SH-SY5Y (cell line): ENCODE data around the gene OTUD5.

Source experiments
- GATA2 ChIP-seq: IDR thresholded peaks from 2 replicates; pipeline ENCODE4 v1.6.1; 2011; ENCODE audit warnings: mild to moderate bottlenecking, low read depth, low read length
- GATA3 ChIP-seq: IDR thresholded peaks from 2 replicates; pipeline ENCODE4 v1.6.1; 2011; ENCODE audit warnings: low read depth, mild to moderate bottlenecking, low read length, moderate library complexity

Gene OTUD5

DNA sequence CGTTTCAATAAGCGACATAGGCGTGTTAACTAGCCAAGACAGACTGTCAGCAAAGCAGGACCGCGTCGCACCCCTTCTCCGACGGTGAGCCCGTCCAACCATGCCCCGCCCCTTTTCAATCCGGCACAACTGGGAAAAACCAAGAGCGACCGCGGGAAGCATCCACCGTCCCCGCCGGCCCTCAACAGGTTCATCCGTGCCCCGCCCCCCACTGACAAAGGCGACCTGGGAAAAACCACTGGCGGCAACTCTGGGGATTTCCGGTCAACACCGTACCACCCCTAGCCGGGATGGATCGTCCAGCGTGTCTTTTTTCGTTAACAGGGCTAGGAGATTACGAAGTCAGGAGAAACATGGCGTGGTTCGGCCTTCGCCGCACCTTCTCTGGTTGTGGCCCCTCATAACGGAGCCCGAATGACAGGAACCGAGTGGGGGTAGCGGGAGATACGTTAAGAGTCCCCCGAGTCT is 60.2 kb downstream of the OTUD5 start:
- TF ChIP-seq GATA2 (no peak), GATA3 (no peak)

DNA sequence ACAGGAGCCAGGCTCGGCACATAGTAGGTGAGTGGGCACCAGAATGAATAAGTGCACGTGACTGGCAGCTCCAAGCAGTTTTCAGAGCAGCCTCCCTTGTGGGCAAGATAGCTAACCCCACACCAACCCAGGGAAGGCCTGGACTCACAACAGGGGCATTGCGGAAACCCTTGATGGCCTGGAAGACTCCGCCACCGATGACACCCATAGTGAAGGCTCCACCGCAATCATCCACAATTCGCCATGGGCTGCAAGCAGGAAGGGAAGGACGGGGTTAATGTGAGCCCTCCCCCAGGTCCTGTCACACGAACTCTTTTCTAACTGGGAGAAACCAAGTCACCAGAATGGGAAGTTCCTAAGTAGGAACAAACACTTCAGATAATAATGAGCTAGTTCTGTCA is 60.8 kb downstream of the OTUD5 start:
- TF ChIP-seq GATA2 (no peak), GATA3 (no peak)

DNA sequence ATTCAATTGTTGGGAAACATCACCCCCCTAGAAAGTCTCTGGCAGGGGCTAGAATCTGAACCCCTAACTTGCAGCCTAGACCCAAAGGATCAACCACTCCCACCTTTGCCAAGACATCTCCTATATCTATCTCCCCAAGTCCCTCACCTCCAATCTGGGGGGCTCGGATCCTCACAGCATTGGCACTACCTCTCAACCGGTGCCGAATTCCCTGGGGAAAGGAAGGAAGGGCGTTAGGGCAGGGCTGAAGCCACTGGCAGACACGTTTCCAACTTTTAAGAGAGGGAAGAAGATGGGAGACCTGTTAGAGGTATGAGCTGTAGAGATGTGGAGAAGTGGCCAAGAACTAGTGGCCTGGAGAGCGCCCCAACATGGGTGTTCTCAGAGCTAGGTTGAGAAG is 62.5 kb downstream of the OTUD5 start:
- TF ChIP-seq GATA2, result no peak
- TF ChIP-seq GATA3, result no peak

DNA sequence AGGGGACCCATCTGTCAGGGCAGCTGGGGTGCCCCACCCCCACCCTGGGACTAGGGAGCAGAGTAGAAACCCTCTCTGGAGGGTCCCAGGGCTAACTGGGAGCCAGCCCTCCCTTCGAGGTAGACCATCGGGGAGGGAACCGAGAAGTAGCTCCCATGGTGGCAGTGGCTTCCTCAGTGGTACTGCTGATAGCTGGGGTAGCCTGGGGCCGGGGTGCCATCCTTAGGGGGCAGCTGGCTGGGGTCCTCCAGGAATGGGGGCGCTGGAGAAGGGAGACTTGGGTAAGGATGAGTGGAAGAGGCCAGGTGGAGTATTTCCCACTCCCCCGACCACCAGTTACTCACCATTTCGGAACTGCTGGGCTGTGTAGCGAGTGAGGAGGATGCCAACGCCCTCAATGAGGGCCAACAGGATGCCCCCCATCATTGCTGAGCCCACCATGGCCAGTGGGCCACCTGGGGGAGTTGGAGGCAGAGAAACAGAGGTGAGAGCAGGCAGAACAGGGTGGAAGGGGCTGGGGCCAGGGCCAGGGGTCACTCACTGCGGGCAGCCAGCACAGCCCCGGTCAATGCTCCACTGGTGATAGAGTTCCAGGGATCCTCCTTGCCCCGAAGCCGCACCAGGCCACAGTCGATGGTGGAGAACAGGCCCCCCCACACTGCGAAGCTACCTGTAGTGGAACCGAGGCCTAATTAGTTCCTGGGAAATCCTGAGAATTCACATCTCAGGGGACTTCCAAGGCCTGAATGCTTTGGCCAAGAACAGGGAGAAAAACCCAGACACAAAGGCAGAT is 63.7 kb downstream of the OTUD5 start:
- TF ChIP-seq GATA3 (no peak), GATA2 (no peak)

DNA sequence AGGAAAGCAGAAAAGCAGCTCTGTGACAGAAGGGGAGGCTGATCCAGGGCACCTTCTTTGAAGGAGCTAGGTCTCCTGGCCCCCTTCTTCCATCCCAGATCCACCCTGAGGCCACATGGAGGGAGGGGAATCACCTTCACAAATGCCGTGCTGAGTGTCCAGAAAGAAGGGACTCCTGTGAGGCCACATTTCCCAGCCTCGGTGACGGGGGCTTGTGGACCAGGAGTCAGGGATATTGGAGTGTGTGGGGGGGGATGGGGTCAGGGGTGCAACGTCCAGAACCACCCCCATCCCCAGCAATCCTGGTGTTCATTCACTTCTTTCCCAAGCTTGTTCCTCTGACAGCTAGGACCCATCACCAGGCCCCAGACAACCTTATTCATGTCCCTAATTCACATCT is 64.5 kb downstream of the OTUD5 start:
- TF ChIP-seq GATA2 (no peak), GATA3 (no peak)

DNA sequence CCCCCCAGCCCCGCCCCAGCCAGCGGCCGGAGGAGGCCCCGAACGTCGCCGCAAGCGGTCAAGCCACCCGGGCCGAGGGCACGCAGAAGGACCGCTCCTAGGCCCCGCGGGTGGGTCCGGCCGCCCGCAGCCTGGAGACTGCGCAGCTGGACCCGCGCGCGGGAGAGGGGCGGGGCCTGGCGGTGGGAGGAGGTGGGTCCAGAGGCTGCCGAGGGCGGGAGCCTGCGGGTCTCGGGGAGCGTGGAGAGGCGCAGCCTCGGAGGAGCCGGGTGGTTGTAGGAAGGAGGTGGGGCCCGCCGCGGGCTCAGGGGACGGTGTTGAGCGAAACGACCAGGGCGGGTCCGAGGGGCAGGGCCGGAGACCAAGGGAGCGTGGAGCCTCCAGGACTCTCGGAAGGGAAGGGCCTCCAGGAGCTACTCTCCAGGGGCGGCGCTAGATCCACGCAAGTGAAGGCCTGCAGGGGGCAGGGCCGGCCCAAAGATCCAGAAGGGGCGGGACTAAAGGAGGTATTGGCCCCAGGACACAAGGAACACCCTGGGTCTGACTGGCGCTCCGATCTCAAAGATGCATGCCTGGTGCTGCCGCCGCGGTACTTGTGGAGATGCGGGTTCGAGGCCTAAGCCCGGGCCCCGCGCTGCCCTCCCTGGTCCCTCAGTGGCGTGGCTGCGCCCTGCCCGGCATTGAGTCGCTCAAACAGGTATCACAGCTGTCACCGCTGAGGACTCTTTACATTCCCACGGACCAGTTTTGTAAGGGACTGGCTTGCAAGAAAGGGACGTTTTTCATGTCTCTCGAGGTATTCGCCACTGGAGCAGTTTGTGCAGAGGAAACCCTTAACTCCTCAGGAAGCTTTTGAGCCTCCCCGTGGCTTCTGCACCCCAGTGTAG is 65.8 kb downstream of the OTUD5 start:
- TF ChIP-seq GATA2, result no peak
- no peak for TF ChIP-seq GATA3

DNA sequence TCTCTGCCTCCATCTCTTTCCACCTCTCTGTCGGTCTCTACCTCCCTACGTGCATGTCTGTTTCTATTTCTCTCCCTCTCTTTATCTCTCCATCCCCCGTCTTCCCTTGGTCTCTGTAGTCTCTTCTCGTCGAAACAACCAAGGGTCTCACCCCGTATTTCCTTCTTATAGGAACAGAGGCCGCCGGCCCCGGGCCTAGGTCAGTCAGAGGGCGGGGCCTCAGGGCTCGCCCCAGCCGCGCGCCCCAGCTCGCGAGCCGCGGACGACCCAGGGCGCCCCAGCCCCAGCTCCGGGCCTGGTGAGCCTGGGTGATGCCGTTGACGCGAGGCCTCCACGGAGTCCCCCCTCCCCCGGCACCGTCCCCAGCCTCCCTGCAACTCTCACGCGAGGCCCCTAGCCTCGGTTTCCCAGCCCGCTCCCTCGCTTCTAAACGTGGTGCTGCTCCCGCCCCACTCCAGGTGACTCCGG is 66.4 kb downstream of the OTUD5 start:
- TF ChIP-seq GATA3 (no peak), GATA2 (no peak)

DNA sequence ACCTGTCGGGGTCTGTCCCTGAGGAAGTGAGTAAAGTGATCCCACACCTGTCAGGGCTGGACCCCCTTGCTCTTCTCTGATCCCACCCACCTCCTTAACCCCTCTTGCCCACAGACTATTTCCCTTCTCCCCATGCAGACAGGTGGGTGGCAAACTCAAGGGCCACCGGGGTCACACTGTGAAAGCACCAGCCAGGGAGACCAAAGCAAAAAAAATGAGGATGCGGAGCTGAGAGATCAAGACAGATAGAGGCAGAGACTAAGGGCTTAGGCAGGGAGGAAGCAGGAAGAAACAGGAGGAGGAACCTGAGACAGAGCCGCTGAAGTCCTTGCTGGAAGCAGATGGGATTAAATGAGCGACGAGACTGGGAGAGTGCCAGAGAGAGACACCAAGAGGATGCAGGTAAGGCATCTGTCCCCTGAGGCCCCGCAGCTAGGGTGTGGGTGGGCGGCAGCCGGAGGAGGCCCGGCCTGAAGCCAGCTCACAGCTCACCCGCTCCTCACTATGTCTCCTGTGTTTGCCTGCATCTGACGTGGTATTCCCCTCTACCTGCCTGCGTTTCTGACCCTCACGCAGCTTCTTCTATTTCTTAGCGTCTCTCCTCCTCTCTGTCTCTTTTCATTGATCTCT is 67.0 kb downstream of the OTUD5 start:
- TF ChIP-seq GATA3, result no peak
- no peak for TF ChIP-seq GATA2

DNA sequence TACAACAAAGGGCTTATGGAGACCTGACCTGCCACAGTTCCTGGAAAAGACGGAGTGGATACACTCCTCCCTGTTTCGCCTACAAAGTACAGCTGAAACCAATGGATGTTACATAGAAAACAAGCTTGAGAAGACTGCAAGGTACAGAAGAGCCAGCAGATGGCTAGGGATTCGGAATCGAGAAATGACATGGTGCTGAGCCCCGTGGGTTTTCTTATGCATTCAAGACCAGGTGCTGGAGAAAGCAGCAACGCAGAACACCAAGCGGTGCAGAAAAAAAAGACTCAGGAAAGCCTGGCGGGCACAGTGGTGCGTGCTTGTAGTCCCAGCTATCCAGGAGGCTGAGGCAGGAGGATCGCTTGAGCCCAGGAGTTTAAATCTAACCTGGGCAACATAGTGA is 73.7 kb downstream of the OTUD5 start:
- TF ChIP-seq GATA2 (no peak), GATA3 (no peak)
